Esophagus squamous epithelium (tissue), 4 donors: ENCODE measurements around the gene FBXL2.

ENCODE experiments used
- POLR2A ChIP-seq, 4 donors: fragments of 450-650 bp; IDR thresholded peaks; one replicate each; pipeline ENCODE4 v1.6.1; 2017; ENCODE audit warnings: antibody characterized with exemption in 4 of 4, mild to moderate bottlenecking in 4 of 4, moderate library complexity in 3 of 4
- TF ChIP-seq, protein P1 (sequence below), 6 experiments: fragments of 450-650 bp in 4 of 6; fragments of 200-600 bp in 2 of 6; sonication (generic) in 2 of 6; IDR thresholded peaks; one replicate each; pipeline ENCODE4 v1.5.1; 2016 to 2019; ENCODE audit warnings: antibody characterized with exemption in 6 of 6, mild to moderate bottlenecking in 4 of 6, moderate library complexity in 4 of 6

DNA sequence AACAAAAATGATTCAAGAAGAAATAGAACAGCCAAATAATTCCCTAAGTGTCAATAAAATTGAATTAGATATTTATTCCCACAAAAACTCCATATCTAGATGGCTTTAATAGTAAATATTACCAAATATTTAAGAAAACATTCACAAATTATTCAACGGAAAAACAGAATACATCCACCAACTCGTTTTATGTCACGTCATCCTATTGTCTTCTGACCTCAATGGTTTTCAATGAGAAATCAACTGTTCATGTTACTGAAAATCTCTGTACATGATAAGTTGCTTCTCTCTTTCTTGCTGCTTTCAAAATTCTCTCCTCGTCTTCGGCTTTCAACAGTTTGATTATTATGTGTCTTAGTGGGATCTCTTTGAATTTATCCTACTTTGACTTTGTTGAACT, 17.1 kb upstream of the FBXL2 start:
- TF ChIP-seq, protein P1, sequence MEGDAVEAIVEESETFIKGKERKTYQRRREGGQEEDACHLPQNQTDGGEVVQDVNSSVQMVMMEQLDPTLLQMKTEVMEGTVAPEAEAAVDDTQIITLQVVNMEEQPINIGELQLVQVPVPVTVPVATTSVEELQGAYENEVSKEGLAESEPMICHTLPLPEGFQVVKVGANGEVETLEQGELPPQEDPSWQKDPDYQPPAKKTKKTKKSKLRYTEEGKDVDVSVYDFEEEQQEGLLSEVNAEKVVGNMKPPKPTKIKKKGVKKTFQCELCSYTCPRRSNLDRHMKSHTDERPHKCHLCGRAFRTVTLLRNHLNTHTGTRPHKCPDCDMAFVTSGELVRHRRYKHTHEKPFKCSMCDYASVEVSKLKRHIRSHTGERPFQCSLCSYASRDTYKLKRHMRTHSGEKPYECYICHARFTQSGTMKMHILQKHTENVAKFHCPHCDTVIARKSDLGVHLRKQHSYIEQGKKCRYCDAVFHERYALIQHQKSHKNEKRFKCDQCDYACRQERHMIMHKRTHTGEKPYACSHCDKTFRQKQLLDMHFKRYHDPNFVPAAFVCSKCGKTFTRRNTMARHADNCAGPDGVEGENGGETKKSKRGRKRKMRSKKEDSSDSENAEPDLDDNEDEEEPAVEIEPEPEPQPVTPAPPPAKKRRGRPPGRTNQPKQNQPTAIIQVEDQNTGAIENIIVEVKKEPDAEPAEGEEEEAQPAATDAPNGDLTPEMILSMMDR (IDR thresholded peaks at IDR 0.05): no peak
- TF ChIP-seq POLR2A (IDR thresholded peaks at IDR 0.05): no peak
